OCI-LY7 (cell line): Measurements from ENCODE around the gene ATAD3B. TPM values are rescaled to one million over a fixed set of nuclear protein-coding genes. Genes with fewer than 3 reads are reported as not detected.

Experiments used
- BruUV-seq: library from RNA; stranded (reverse); fragments of 400-500 nt; replicated peaks from 2 replicates; lab custom pipeline; 2021; lab: Mats Ljungman, UMichigan
- CTCF ChIA-PET: fragments of 300-600 bp; sonication (Branson Sonifier 250); formaldehyde crosslinking; loops from one replicate; lab custom pipeline; 2022; ENCODE audit warnings: antibody characterized with exemption; ENCODE audit not compliant: unreplicated experiment; lab: Charles Lee
- POLR2A ChIA-PET: fragments of 300-600 bp; sonication (Branson Sonifier 250); formaldehyde crosslinking; loops from one replicate; lab custom pipeline; 2022; ENCODE audit warnings: antibody characterized with exemption; lab: Charles Lee
- DNase-seq: peaks from one replicate; pipeline ENCODE4 v3.0.0-alpha.2; 2015; ENCODE audit warnings: low spot score
- H2AFZ ChIP-seq: fragments of 200-600 bp; sonication (generic), shearing (Covaris generic); 2 replicates; pipeline ENCODE4 v1.6.1; 2014; ENCODE audit warnings: mild to moderate bottlenecking, antibody characterized with exemption, low read length, moderate library complexity
- H3K27ac ChIP-seq: fragments of 200-600 bp; sonication (generic); 2 replicates; pipeline ENCODE4 v1.5.1; 2014; ENCODE audit warnings: mixed run types, low read depth, mild to moderate bottlenecking, moderate library complexity, low read length, inconsistent platforms; ENCODE audit not compliant: poor library complexity, severe bottlenecking
- H3K36me3 ChIP-seq: fragments of 200-600 bp; sonication (generic); 2 replicates; pipeline ENCODE4 v1.6.1; 2014; ENCODE audit warnings: mild to moderate bottlenecking, antibody characterized with exemption, low read length, moderate library complexity, mixed read lengths; ENCODE audit not compliant: insufficient read depth
- H3K4me1 ChIP-seq: fragments of 200-600 bp; sonication (generic); 2 replicates; pipeline ENCODE4 v1.5.1; 2014; ENCODE audit warnings: mild to moderate bottlenecking, low read length; ENCODE audit not compliant: insufficient read depth, poor library complexity, severe bottlenecking
- H3K4me2 ChIP-seq: fragments of 200-600 bp; sonication (generic); 2 replicates; pipeline ENCODE4 v1.6.1; 2014; ENCODE audit warnings: mild to moderate bottlenecking, low read length
- H3K4me3 ChIP-seq: fragments of 200-600 bp; sonication (generic); 2 replicates; pipeline ENCODE4 v1.5.1; 2014; ENCODE audit warnings: mild to moderate bottlenecking, low read depth, low read length; ENCODE audit not compliant: poor library complexity, severe bottlenecking
- H3K79me2 ChIP-seq: fragments of 200-600 bp; sonication (generic); 2 replicates; pipeline ENCODE4 v1.6.1; 2016; ENCODE audit warnings: low read depth, mild to moderate bottlenecking, low read length, moderate library complexity, mixed read lengths; ENCODE audit not compliant: insufficient read depth
- H3K9me2 ChIP-seq: fragments of 200-600 bp; sonication (generic); 2 replicates; pipeline ENCODE4 v1.6.1; 2016; ENCODE audit warnings: mild to moderate bottlenecking, low read length, mixed read lengths; ENCODE audit not compliant: insufficient read depth
- H3K9me3 ChIP-seq: fragments of 200-600 bp; sonication (generic); 2 replicates; pipeline ENCODE4 v1.6.1; 2014; ENCODE audit warnings: mild to moderate bottlenecking, mixed run types, low read length, mixed read lengths
- H4K20me1 ChIP-seq: fragments of 200-600 bp; sonication (generic); 2 replicates; pipeline ENCODE4 v1.6.1; 2014; ENCODE audit warnings: mild to moderate bottlenecking, antibody characterized with exemption, low read length, moderate library complexity, mixed read lengths; ENCODE audit not compliant: insufficient read depth
- EZH2phosphoT487 ChIP-seq: fragments of 200-600 bp; sonication (generic); IDR thresholded peaks from 2 replicates; pipeline ENCODE4 v1.6.1; 2018; ENCODE audit warnings: low read depth, borderline replicate concordance, mild to moderate bottlenecking, mixed run types, antibody characterized with exemption, low read length, moderate library complexity, mixed read lengths
- intact Hi-C: fragments of 100-400 bp; cut with micrococcal nuclease; formaldehyde crosslinking; loops from one replicate; pipeline ENCODE4 v1.10.0; 2022; ENCODE audit not compliant: unreplicated experiment
- total RNA-seq, 2 experiments: library from RNA; depleted of rRNA in 1 of 2; stranded (reverse); fragments of >200 nt in 1 of 2; shearing (Covaris generic) in 1 of 2; gene quantifications; 2 replicates each; pipeline ENCODE4 v1.2.3, GENCODE V29; 2014 to 2022
- TF ChIP-seq, protein P1 (sequence below): fragments of 200-600 bp; sonication (generic); conservative IDR thresholded peaks from 2 replicates; pipeline ENCODE4 v1.5.1; 2014; ENCODE audit warnings: mild to moderate bottlenecking, antibody characterized with exemption, low read length, moderate library complexity, mixed read lengths

ATAD3B gene
- total RNA-seq, 2 experiments from 2014 or later: 54.9 to 62.4 TPM

DNA sequence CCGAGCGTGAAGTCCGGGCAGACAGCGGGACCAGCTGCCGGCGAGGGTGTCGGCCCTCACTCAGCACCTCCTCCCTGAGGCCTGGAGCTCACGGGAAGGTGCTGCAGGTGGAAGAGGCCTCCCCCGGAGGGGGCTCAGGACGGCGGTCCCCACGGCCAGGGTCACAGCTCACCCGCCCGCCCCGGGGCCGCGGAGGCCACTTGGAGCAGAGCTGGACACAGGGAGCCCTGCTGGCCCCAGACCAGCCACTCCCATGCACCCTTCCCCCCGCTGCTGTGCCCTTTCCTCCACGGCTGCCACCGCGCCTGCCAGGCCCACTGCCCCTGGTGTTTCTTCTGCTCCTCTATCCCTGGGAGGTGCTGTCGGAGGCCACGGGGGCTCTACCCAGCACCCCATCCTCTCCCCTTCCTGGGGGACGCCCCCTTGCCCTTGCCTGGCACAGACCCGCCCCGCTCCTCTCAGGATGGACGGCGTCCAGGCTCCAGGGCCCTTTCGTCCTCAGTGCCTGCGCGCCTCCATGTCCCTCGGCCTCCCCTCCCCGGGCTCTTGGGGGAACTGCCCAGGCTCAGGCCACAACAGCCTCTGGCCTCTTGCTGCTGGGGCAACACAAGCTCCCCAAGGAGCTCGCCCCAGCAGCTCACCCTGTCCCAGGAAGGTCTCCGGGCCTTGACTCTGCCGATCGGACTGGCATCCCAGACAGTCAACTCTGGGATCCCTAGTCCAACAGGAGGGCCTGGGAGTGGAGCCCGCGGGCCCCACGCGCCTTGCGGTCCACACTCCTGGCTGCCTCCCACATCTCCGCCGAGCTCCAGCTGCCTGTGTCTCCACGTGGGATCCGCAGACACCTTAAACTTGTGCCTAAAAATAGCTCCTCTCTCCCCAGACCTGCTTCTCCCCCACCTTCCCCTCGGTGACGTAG is 64.7 kb downstream of the ATAD3B start:
- H3K27ac ChIP-seq: no peak overlapping the region
- CTCF ChIA-PET: interaction anchor here (0.5 to 0.6 kb wide), 2 partner anchors 70 to 253 kb away, joined by 3 read pairs; no protein-coding TSS in a partner anchor
- no peaks in the 10 kb centered on the region for H3K4me1 ChIP-seq
- no peak overlapping the region for H3K4me3 ChIP-seq
- H3K79me2 ChIP-seq: no peaks in the 10 kb centered on the region
- BruUV-seq: no TSS peak
- DNase-seq: no peak
- no peaks in the 10 kb centered on the region for H3K9me2 ChIP-seq
- POLR2A ChIA-PET: no interaction called here
- intact Hi-C loops: no loop called here
- H3K9me3 ChIP-seq: no peaks in the 10 kb centered on the region
- H3K36me3 ChIP-seq: peaks cover 26% of the 10 kb centered on the region
- no peak overlapping the region for H3K4me2 ChIP-seq
- TF ChIP-seq, protein P1, sequence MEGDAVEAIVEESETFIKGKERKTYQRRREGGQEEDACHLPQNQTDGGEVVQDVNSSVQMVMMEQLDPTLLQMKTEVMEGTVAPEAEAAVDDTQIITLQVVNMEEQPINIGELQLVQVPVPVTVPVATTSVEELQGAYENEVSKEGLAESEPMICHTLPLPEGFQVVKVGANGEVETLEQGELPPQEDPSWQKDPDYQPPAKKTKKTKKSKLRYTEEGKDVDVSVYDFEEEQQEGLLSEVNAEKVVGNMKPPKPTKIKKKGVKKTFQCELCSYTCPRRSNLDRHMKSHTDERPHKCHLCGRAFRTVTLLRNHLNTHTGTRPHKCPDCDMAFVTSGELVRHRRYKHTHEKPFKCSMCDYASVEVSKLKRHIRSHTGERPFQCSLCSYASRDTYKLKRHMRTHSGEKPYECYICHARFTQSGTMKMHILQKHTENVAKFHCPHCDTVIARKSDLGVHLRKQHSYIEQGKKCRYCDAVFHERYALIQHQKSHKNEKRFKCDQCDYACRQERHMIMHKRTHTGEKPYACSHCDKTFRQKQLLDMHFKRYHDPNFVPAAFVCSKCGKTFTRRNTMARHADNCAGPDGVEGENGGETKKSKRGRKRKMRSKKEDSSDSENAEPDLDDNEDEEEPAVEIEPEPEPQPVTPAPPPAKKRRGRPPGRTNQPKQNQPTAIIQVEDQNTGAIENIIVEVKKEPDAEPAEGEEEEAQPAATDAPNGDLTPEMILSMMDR: no peak
- TF ChIP-seq EZH2phosphoT487: no peak
- no peaks in the 10 kb centered on the region for H4K20me1 ChIP-seq
- H2AFZ ChIP-seq: no peak overlapping the region

DNA sequence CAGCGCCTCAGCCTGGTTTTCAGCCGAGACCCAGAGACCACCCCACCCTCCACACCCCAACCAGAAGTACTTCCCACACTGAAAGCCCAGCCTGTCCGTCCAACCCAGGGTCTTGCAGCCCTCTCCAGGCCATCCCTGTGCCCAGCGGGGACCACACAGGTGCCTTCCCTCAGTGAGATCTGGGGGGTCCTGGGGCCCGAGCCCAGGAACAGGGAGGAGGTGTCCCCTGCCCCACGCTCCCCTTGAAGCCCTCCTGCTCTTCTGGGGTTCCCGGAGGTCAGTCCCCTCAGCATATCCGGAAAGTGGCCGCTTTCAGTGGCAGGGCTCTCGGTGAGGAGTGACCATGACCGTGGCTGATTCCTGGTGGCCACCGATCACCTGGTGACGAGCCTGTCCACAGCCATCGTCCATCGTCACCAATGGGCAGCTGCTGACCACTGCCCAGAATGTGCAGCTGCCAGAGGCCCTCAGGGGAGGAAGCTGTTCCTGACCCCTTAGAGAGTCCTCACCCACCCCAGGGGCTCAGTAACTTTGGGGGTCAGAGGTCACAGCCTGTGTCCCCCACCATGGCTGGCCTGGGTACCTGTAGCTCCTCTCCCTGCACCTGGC is 65.5 kb downstream of the ATAD3B start:
- no TSS peak for BruUV-seq

More for the DNA sequence above, 65.5 kb downstream of the ATAD3B start:
- Histone ChIP-seq H3K4me2 (no peak overlapping the region), H2AFZ (no peak overlapping the region), H3K79me2 (no peaks in the 10 kb centered on the region), H3K36me3 (peaks cover 27% of the 10 kb centered on the region), H3K4me3 (no peak overlapping the region), H3K4me1 (no peaks in the 10 kb centered on the region), H3K27ac (no peak overlapping the region), H3K9me2 (no peaks in the 10 kb centered on the region), H3K9me3 (no peaks in the 10 kb centered on the region), H4K20me1 (no peaks in the 10 kb centered on the region)
- ChIA-PET POLR2A (no interaction called here), CTCF (interaction anchor here (0.5 to 0.6 kb wide), 2 partner anchors 70 to 254 kb away, joined by 3 read pairs; no protein-coding TSS in a partner anchor)
- TF ChIP-seq, protein P1: no peak
- no peak for TF ChIP-seq EZH2phosphoT487
- intact Hi-C loops: no loop called here
- no peak for DNase-seq
